OCI-LY3 (cell line): ENCODE results near the gene AIFM1.
A peak's percentile ranks its signal among the peaks of the same experiment; 100 is the strongest.

Experiments used
- H2AFZ ChIP-seq: fragments of 200-600, 300-600 bp; shearing (Covaris generic); 2 replicates; pipeline ENCODE4 v1.6.0; 2014; ENCODE audit warnings: antibody characterized with exemption, low read depth, low read length
- H3K27ac ChIP-seq: fragments of 200-600, 300-600 bp; sonication (generic); 2 replicates; pipeline ENCODE4 v1.5.1; 2014; ENCODE audit warnings: mild to moderate bottlenecking, low read length, moderate library complexity, mixed read lengths
- H3K27me3 ChIP-seq: fragments of 200-600, 300-600 bp; sonication (generic); 2 replicates; pipeline ENCODE4 v1.6.1; 2014; ENCODE audit warnings: low read depth, low read length, mixed read lengths
- H3K36me3 ChIP-seq: fragments of 200-600, 300-600 bp; sonication (generic); replicated peaks from 2 replicates; pipeline ENCODE3; 2014; ENCODE audit warnings: low read depth, low read length, mixed read lengths
- H3K4me1 ChIP-seq: fragments of 300-600, 200-600 bp; sonication (generic); 2 replicates; pipeline ENCODE4 v1.6.1; 2014; ENCODE audit warnings: low read length, mixed read lengths
- H3K4me2 ChIP-seq: fragments of 200-600, 300-600 bp; sonication (generic); 2 replicates; pipeline ENCODE4 v1.6.1; 2014; ENCODE audit warnings: low read length, mixed read lengths
- H3K4me3 ChIP-seq: fragments of 300-600, 200-600 bp; sonication (generic); 2 replicates; pipeline ENCODE4 v1.5.1; 2014; ENCODE audit warnings: antibody characterized with exemption, mild to moderate bottlenecking, low read length, moderate library complexity
- H3K79me2 ChIP-seq: fragments of 300-600, 200-600 bp; shearing (Covaris generic); 2 replicates; pipeline ENCODE4 v1.6.1; 2014; ENCODE audit warnings: mild to moderate bottlenecking, low read length, mixed read lengths
- H3K9ac ChIP-seq: fragments of 300-600, 200-600 bp; shearing (Covaris generic); 2 replicates; pipeline ENCODE4 v1.6.0; 2014; ENCODE audit warnings: mild to moderate bottlenecking, low read length, moderate library complexity
- H3K9me3 ChIP-seq: fragments of 200-600, 300-600 bp; shearing (Covaris generic); 2 replicates; pipeline ENCODE4 v1.6.1; 2014; ENCODE audit warnings: low read length, mixed read lengths; ENCODE audit not compliant: insufficient read depth
- H4K20me1 ChIP-seq: fragments of 200-600, 300-600 bp; sonication (generic); 2 replicates; pipeline ENCODE4 v1.6.1; 2016; ENCODE audit warnings: low read length, mixed read lengths; ENCODE audit not compliant: insufficient read depth
- EZH2phosphoT487 ChIP-seq: fragments of 200-600 bp; shearing (Covaris generic); IDR thresholded peaks from 2 replicates; pipeline ENCODE4 v1.6.1; 2018; ENCODE audit warnings: antibody characterized with exemption, mixed run types, low read depth
- TF ChIP-seq, protein P1 (sequence below): fragments of 200-600, 300-600 bp; sonication (generic); IDR thresholded peaks from 2 replicates; pipeline ENCODE4 v1.5.1; 2014; ENCODE audit warnings: antibody characterized with exemption, low read length, low read depth

AIFM1 gene

DNA sequence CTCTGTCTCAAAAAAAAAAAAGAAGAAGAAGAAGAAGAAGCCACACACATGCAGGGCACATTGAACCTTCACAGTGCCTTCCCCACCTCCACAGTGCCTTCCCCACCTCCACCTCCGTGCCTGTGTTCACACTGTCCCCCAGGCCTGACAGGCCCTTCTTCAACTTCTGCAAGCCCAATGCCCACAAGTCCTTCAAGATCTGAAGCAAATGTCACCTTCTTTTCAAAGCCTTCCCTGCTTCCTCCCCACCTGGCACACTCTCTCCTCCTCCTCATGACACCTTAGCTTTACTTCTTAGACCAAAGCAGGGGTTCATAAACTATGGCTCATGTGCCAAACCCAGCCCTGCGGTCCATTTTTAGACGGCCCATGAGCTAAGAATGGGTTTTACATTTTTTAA lies 75.3 kb downstream of the AIFM1 start:
- Histone ChIP-seq H3K9ac (no peak overlapping the region), H2AFZ (no peak overlapping the region), H4K20me1 (peaks cover 28% of the 10 kb centered on the region), H3K27ac (peak overlapping the region; percentile 39), H3K36me3 (peaks cover 3% of the 10 kb centered on the region), H3K9me3 (no peaks in the 10 kb centered on the region), H3K4me3 (no peak overlapping the region), H3K4me1 (peaks cover 72% of the 10 kb centered on the region), H3K27me3 (no peaks in the 10 kb centered on the region), H3K4me2 (peak overlapping the region; percentile 26; the same call in 1 of the 2 replicates), H3K79me2 (peaks cover 97% of the 10 kb centered on the region)
- no peak for TF ChIP-seq EZH2phosphoT487
- TF ChIP-seq, protein P1, sequence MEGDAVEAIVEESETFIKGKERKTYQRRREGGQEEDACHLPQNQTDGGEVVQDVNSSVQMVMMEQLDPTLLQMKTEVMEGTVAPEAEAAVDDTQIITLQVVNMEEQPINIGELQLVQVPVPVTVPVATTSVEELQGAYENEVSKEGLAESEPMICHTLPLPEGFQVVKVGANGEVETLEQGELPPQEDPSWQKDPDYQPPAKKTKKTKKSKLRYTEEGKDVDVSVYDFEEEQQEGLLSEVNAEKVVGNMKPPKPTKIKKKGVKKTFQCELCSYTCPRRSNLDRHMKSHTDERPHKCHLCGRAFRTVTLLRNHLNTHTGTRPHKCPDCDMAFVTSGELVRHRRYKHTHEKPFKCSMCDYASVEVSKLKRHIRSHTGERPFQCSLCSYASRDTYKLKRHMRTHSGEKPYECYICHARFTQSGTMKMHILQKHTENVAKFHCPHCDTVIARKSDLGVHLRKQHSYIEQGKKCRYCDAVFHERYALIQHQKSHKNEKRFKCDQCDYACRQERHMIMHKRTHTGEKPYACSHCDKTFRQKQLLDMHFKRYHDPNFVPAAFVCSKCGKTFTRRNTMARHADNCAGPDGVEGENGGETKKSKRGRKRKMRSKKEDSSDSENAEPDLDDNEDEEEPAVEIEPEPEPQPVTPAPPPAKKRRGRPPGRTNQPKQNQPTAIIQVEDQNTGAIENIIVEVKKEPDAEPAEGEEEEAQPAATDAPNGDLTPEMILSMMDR = no peak

DNA sequence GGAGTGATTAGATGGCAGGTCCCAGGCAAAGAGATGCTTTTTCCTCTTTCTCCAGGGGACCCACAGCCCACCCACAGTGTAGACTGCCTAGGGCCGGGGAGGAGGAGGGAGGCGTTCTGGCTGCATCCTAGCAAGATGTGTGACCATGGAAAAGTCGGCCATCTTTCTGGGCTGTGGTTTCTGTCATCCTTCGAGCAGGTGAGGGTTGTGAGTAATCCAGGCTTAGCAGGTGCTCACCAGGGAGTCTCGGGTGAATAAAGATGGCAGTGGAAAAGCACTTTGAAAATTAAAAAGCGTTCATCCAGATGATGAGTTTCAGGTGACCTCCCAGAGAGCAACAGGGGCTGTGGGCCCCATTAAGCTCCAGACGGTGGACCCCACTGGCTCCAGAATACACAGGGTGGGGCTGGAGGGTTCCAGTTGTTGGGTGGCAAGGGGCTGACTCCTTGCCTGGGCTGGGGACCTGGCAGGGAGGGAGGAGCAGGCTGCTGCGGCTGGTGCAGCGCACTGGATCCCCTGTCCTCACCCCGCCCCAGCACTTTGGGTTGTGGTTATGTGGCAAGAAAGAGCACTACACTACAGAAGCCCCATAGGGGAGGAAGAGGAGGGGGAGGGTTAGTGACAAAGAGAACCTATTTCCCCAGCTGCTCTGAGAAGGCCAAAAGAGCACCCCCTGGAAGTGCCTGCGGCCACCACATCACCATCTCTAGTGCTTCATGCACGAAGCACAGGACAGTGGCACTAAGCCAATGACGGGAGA lies 79.0 kb downstream of the AIFM1 start:
- Histone ChIP-seq H3K9ac (peak overlapping the region; percentile 84), H3K9me3 (no peaks in the 10 kb centered on the region), H4K20me1 (peaks cover 6% of the 10 kb centered on the region; the same call in 1 of the 2 replicates), H3K27ac (peak overlapping the region; percentile 100), H3K79me2 (peaks cover 97% of the 10 kb centered on the region), H3K4me2 (peak overlapping the region; percentile 92), H3K36me3 (peaks cover 5% of the 10 kb centered on the region), H3K27me3 (no peaks in the 10 kb centered on the region), H3K4me1 (peaks cover 91% of the 10 kb centered on the region), H2AFZ (no peak overlapping the region), H3K4me3 (peak overlapping the region; percentile 59)
- TF ChIP-seq, protein P1 = peak; percentile 9; the same call in 1 of the 2 replicates
- TF ChIP-seq EZH2phosphoT487 = no peak

DNA sequence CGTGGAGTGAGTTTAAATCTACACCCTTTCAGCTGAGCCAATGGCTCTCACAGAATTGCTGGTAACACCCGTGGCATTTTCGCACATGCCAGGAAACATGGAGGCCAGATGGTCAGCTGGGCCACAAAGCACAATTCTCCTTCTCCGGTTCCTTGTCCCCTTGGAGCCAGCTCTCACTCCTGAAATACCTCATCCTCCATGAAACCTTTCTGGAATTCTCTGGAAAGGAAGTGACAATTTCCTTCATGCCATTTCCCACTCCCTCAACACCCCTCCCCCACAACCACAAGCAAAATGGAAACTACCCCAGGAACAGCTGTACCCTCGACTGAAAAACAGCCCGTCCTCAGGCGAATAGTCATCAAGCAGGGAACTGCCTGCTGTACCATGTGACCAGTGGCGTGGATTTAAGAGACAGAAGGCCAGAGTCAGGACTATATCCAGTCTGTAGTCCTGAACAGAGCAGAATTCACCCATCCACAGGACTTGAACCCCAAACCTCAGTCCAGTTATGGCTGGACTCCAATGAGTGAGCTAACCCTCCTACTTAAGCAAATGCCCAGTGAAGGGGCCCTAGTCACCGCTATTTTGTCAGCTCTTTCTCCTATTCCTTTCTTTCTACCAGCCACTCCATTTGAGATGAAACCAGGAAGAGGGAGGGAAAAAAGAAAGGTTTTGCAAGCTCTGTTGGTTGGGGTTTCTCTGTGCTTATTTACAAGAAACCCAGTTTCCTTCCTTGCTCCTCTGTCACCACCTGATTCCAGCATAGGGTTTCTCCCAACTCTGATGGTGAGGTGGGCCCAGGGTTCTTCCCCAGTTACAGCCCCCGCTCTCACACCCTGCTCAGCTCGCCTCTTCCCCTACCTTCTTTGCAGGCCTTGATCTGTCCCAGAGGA lies 79.8 kb downstream of the AIFM1 start:
- Histone ChIP-seq H3K27ac (peak overlapping the region; percentile 100), H3K9ac (peak overlapping the region; percentile 84), H3K4me2 (peak overlapping the region; percentile 92)

More for the DNA sequence above, 79.8 kb downstream of the AIFM1 start:
- Histone ChIP-seq H3K9me3 (no peaks in the 10 kb centered on the region), H4K20me1 (peaks cover 6% of the 10 kb centered on the region; the same call in 1 of the 2 replicates), H2AFZ (no peak overlapping the region), H3K4me3 (peak overlapping the region; percentile 59), H3K79me2 (peaks cover 97% of the 10 kb centered on the region), H3K4me1 (peaks cover 93% of the 10 kb centered on the region), H3K27me3 (no peaks in the 10 kb centered on the region), H3K36me3 (peaks cover 5% of the 10 kb centered on the region)
- TF ChIP-seq, protein P1 = no peak
- TF ChIP-seq EZH2phosphoT487 = no peak
